Astrocyte of the cerebellum (primary cell): ENCODE results near the gene TMOD1.

Experiments used
- DNase-seq: peaks from one replicate; pipeline ENCODE4 v3.0.0-alpha.2; 2011; ENCODE audit warnings: low read depth
- H3K4me3 ChIP-seq: 2 replicates; pipeline ENCODE4 v1.5.1; 2011; ENCODE audit warnings: mild to moderate bottlenecking, low read depth, low read length, moderate library complexity
- CTCF ChIP-seq: IDR thresholded peaks from 2 replicates; pipeline ENCODE4 v1.5.1; 2012; ENCODE audit warnings: low read length, low read depth, moderate library complexity, mild to moderate bottlenecking; ENCODE audit errors: missing control alignments
- in situ Hi-C: cut with HindIII; loops from 2 replicates; pipeline ENCODE4 v1.10.0; 2017; ENCODE audit warnings: low sequenced_read_pairs

TMOD1 gene

GRCh38 chr9:97632248-97632984 is 130.9 kb downstream of the TMOD1 start:
- H3K4me3 ChIP-seq: peak overlapping the region; percentile 92
- peak; percentile 70 for DNase-seq
- TF ChIP-seq CTCF: no peak
- in situ Hi-C loops: no loop called here

DNA sequence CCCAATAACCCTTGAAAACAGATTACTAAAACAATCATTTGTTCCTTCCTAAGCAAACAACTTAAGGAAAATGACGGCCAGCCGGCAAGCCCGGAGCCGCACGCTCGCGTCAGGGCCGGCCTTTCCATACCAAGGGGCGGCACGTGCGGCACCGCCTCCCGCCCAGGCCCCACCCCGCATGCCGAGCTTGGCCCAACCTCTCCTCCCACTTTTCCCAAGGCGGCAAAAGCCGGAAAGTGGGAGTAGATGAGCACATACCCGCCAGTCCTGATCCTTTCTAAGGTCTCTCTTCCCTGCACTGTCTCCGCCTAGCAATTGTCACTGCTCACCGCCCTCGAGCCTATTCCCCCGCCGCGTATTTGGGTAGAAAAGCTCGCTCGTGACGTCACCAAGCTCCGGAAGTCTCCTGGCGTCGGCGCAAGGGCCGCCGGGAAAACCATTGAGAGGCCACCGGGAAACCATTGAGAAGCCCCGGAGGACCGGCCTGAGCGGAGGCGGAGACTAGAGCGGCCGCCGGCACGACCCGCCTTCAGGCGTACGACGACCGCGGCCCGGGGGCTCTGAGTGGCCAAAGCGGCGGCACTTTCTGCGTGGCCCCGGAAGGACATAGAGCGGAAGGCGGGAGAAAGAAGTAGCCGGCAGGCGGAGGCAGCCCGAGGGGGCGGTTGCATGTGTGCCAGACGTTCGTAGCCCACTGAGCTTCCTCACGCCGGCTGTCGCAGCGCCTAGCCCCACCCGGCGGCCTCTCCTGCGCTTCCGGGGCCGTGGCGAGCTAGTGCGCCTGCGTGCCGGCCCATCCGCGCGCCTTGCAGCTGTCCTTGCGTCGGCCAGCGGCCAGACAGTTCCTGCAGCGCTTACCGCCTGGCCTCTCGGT is 131.8 kb downstream of the TMOD1 start, which contains the start of the genes NCBP1 and TSTD2:
TSS of gene NCBP1 (plus strand) at position 837 of the 874 bp plus-strand sequence. CDS start 61 bp downstream, outside the sequence.
TSS of gene TSTD2 (minus strand) at position 384 of the 874 bp plus-strand sequence. CDS start 5,806 bp downstream, outside the sequence.
- H3K4me3 ChIP-seq: peak within 1 kb of the TSS; percentile 92
- in situ Hi-C loops: no loop called here
- no peak for TF ChIP-seq CTCF
- peak; percentile 95 for DNase-seq

GRCh38 chr9:97633859-97634490 is 132.5 kb downstream of the TMOD1 start:
- DNase-seq: no peak
- in situ Hi-C loops: no loop called here
- no peak for TF ChIP-seq CTCF
- H3K4me3 ChIP-seq: peak overlapping the region; percentile 92

- no peak for TF ChIP-seq CTCF
- in situ Hi-C loops: no loop called here
- H3K4me3 ChIP-seq: peak overlapping the region; percentile 92
- no peak for DNase-seq
Measured at GRCh38 chr9:97635026-97635425, 133.6 kb downstream of the TMOD1 start.

DNA sequence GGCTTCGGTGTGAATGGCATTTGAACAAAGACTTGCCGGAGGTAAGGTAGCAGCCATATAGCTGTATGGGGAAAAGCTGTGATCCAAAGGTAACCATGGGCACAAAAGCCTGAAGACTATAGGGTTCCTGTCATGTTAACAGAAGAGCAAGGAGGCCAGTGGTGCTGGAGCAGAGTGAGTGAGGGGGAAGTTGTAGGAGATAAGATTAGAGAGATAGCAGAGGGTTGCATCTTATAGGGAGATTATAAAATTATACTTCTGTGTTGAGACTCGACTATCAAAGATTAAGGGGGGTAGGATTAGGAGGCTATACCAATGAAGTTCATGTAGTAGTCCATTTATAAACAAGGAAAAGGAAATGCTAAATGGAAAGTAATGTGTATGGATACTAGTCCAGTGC is 135.4 kb downstream of the TMOD1 start:
- no peak for TF ChIP-seq CTCF
- DNase-seq: no peak
- no peak overlapping the region for H3K4me3 ChIP-seq
- in situ Hi-C loops: no loop called here

DNA sequence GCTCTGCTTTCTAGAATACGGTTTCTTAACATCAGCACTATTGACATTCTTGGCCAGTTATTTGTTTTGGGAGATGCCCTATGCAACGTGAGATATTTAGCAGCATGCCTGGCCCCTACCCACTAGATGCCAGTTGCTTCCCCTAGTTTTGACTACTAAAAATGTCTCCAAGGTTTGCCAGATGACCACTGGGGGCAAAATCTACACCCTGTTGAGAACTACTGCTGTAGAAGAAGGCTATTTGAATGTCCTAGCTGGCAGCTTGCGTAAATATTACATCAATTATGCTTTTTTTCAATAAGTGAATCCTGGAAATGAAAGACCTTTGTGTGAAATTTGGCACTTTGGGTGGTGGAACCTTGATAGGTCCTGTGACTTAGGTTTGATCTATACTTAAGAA is 137.2 kb downstream of the TMOD1 start:
- in situ Hi-C loops: no loop called here

More for the DNA sequence above, 137.2 kb downstream of the TMOD1 start:
- TF ChIP-seq CTCF: peak; percentile 25
- no peak overlapping the region for H3K4me3 ChIP-seq
- no peak for DNase-seq
